NCI-H2029 treated with DMSO at 0.1 percent for 48 hours (cell line): ENCODE measurements around the gene PABPC1L.

Experiments used
- DNase-seq: peaks from one replicate; lab custom pipeline; 2025; lab: John Stamatoyannopoulos, UW

The PABPC1L gene

GRCh38 chr20:44942264-44942973 is 32.6 kb downstream of the PABPC1L start:
- no peak for DNase-seq

- DNase-seq = no peak
These were observed 34.0 kb downstream of the PABPC1L start for GRCh38 chr20:44943828-44944227.

GRCh38 chr20:44945261-44945660 is 35.4 kb downstream of the PABPC1L start:
- DNase-seq = no peak

- no peak for DNase-seq
These were observed 36.5 kb downstream of the PABPC1L start for GRCh38 chr20:44946271-44946852.

GRCh38 chr20:44948107-44948506 is 38.2 kb downstream of the PABPC1L start:
- no peak for DNase-seq

- no peak for DNase-seq
These were observed 38.7 kb downstream of the PABPC1L start for GRCh38 chr20:44948513-44948912.

GRCh38 chr20:44950368-44950767 is 40.5 kb downstream of the PABPC1L start:
- no peak for DNase-seq

GRCh38 chr20:44952731-44953130 is 42.9 kb downstream of the PABPC1L start:
- no peak for DNase-seq

- no peak for DNase-seq
These were observed 44.4 kb downstream of the PABPC1L start for GRCh38 chr20:44954211-44954610.

- DNase-seq = no peak
These were observed 45.4 kb downstream of the PABPC1L start for GRCh38 chr20:44955270-44955669.

GRCh38 chr20:44956410-44956809 is 46.5 kb downstream of the PABPC1L start:
- no peak for DNase-seq

GRCh38 chr20:44958276-44958675 is 48.4 kb downstream of the PABPC1L start:
- DNase-seq = no peak

- no peak for DNase-seq
These were observed 49.3 kb downstream of the PABPC1L start for GRCh38 chr20:44959082-44959637.

- DNase-seq = no peak
These were observed 49.8 kb downstream of the PABPC1L start for GRCh38 chr20:44959638-44960102.

- peak; percentile 73 for DNase-seq
These were observed 50.4 kb downstream of the PABPC1L start, which contains the start of gene TOMM34 for GRCh38 chr20:44960103-44960852. TSS of gene TOMM34 (minus strand) at chr20:44960397. CDS start at chr20:44960333, 64 bp downstream.

GRCh38 chr20:44961011-44961869 is 51.4 kb downstream of the PABPC1L start:
- no peak for DNase-seq

- no peak for DNase-seq
These were observed 52.0 kb downstream of the PABPC1L start for GRCh38 chr20:44961870-44962267.

- DNase-seq = no peak
These were observed 52.6 kb downstream of the PABPC1L start for GRCh38 chr20:44962483-44962882.

GRCh38 chr20:44963325-44964215 is 53.7 kb downstream of the PABPC1L start:
- DNase-seq = no peak

- no peak for DNase-seq
These were observed 55.8 kb downstream of the PABPC1L start for GRCh38 chr20:44965651-44966029.
